Kidney glomerular epithelial cell (primary cell): ENCODE results near the gene TMEM72.

Experiments used
- DNase-seq: peaks from one replicate; lab custom pipeline; 2025; lab: John Stamatoyannopoulos, UW

The TMEM72 gene

GRCh38 chr10:44934416-44935200, 23.5 kb downstream of the TMEM72 start:
- no peak for DNase-seq

GRCh38 chr10:44935201-44935965, 24.2 kb downstream of the TMEM72 start:
- DNase-seq: peak; percentile 94

- no peak for DNase-seq
These were observed 24.8 kb downstream of the TMEM72 start for GRCh38 chr10:44935966-44936295.

GRCh38 chr10:44936314-44936975, 25.3 kb downstream of the TMEM72 start:
- DNase-seq: no peak

- no peak for DNase-seq
These were observed 26.3 kb downstream of the TMEM72 start for GRCh38 chr10:44937196-44938005.

- DNase-seq: no peak
These were observed 27.8 kb downstream of the TMEM72 start for GRCh38 chr10:44938956-44939355.

- DNase-seq: no peak
These were observed 28.7 kb downstream of the TMEM72 start for GRCh38 chr10:44939691-44940401.

GRCh38 chr10:44944354-44944753, 33.2 kb downstream of the TMEM72 start:
- DNase-seq: no peak

GRCh38 chr10:44946205-44946604, 35.1 kb downstream of the TMEM72 start:
- peak; percentile 25 for DNase-seq

- DNase-seq: peak; percentile 89
These were observed 36.4 kb downstream of the TMEM72 start for GRCh38 chr10:44947371-44948152.

GRCh38 chr10:44948642-44949041, 37.5 kb downstream of the TMEM72 start:
- no peak for DNase-seq

GRCh38 chr10:44949127-44949802, 38.1 kb downstream of the TMEM72 start:
- no peak for DNase-seq

GRCh38 chr10:44949915-44950314, 38.8 kb downstream of the TMEM72 start:
- no peak for DNase-seq

- no peak for DNase-seq
These were observed 39.4 kb downstream of the TMEM72 start for GRCh38 chr10:44950326-44951225.

- DNase-seq: no peak
These were observed 40.6 kb downstream of the TMEM72 start for GRCh38 chr10:44951576-44952226.

- peak; percentile 49 for DNase-seq
These were observed 41.7 kb downstream of the TMEM72 start for GRCh38 chr10:44952779-44953231.

GRCh38 chr10:44954042-44954441, 42.9 kb downstream of the TMEM72 start:
- no peak for DNase-seq

GRCh38 chr10:44954962-44955361, 43.8 kb downstream of the TMEM72 start:
- no peak for DNase-seq
